HEK293T (cell line): ENCODE measurements around the gene PCDHB3.
"Not testable (repeated sequence)": the region's sequence is repeated elsewhere in the genome, so short reads cannot be mapped to it uniquely, and the experiment has no call there.

Source experiments
- CTCF ChIA-PET: fragments of 350-600 bp; formaldehyde crosslinking; extraction: SDS; loops from one replicate; lab custom pipeline; 2021; ENCODE audit warnings: antibody characterized with exemption, inconsistent platforms; lab: Yijun Ruan, JAX
- POLR2A ChIA-PET: fragments of 350-600 bp; formaldehyde crosslinking; extraction: SDS; loops from one replicate; lab custom pipeline; 2020; ENCODE audit warnings: antibody characterized with exemption, inconsistent platforms; lab: Yijun Ruan, JAX
- DNase-seq: peaks from one replicate; pipeline ENCODE4 v3.0.0; 2012; ENCODE audit warnings: mixed read lengths; ENCODE audit errors: extremely low spot score
- ARNT ChIP-seq: fragments of 450-650 bp; IDR thresholded peaks from 2 replicates; pipeline ENCODE4 v1.6.1; 2017; ENCODE audit warnings: mild to moderate bottlenecking
- BHLHE40 ChIP-seq: fragments of 450-650 bp; IDR thresholded peaks from 2 replicates; pipeline ENCODE4 v1.6.1; 2016; ENCODE audit warnings: mild to moderate bottlenecking, moderate library complexity, borderline replicate concordance
- CTBP1 ChIP-seq: fragments of 450-650 bp; IDR thresholded peaks from 2 replicates; pipeline ENCODE4 v1.6.1; 2016; ENCODE audit warnings: borderline replicate concordance
- ELF4 ChIP-seq: fragments of 450-650 bp; IDR thresholded peaks from 2 replicates; pipeline ENCODE4 v1.6.1; 2017; ENCODE audit warnings: antibody characterized with exemption
- FOXA1 ChIP-seq: fragments of 450-650 bp; IDR thresholded peaks from 2 replicates; pipeline ENCODE4 v1.6.1; 2016; ENCODE audit warnings: mild to moderate bottlenecking
- FOXK2 ChIP-seq: fragments of 450-650 bp; IDR thresholded peaks from 2 replicates; pipeline ENCODE4 v1.6.1; 2016; ENCODE audit warnings: mild to moderate bottlenecking
- FOXM1 ChIP-seq: fragments of 450-650 bp; IDR thresholded peaks from 2 replicates; pipeline ENCODE4 v1.6.1; 2017; ENCODE audit warnings: mild to moderate bottlenecking, borderline replicate concordance
- HDGF ChIP-seq: fragments of 450-650 bp; IDR thresholded peaks from 2 replicates; pipeline ENCODE4 v1.6.1; 2017; ENCODE audit warnings: antibody characterized with exemption, borderline replicate concordance
- L3MBTL2 ChIP-seq: fragments of 450-650 bp; conservative IDR thresholded peaks from 2 replicates; pipeline ENCODE4 v1.6.1; 2016; ENCODE audit warnings: mild to moderate bottlenecking
- LEF1 ChIP-seq: fragments of 450-650 bp; IDR thresholded peaks from 2 replicates; pipeline ENCODE4 v1.6.1; 2017; ENCODE audit warnings: mild to moderate bottlenecking, borderline replicate concordance
- NFRKB ChIP-seq: fragments of 450-650 bp; IDR thresholded peaks from 2 replicates; pipeline ENCODE4 v1.6.1; 2016; ENCODE audit warnings: mild to moderate bottlenecking, moderate library complexity
- SP1 ChIP-seq: fragments of 450-650 bp; IDR thresholded peaks from 2 replicates; pipeline ENCODE4 v1.6.1; 2017
- SUZ12 ChIP-seq: fragments of 450-650 bp; IDR thresholded peaks from 2 replicates; pipeline ENCODE4 v1.6.1; 2016; ENCODE audit warnings: mild to moderate bottlenecking
- TARDBP ChIP-seq: fragments of 450-650 bp; IDR thresholded peaks from 2 replicates; pipeline ENCODE4 v1.6.1; 2016
- TF ChIP-seq, protein P1 (sequence below): fragments of 450-650 bp; IDR thresholded peaks from 2 replicates; pipeline ENCODE4 v1.6.1; 2016

PCDHB3 gene

DNA sequence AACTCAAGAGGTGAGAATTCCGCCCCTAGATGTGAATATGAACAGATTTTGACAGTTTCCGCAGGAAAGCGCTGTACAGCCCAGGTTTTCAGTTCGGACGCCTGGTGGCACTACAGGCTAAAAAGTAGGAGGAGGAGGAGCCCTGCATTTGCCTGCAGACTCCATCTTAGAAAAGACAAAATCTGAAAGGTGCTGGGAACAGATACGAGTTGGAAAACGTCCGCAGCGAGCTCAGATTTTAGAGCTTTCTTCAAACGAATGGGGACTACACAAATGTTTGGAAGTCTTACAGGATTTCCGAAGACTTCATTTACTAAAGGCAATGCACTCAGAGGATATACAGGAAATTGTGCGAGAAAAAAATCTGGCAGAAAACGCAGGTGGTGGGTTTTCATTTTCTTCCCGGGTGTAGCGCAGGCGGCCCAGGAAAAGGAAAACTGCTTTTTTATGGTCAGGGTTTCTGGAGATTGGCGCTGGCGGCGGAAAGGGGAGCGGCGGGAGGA, 15.7 kb upstream of the PCDHB3 start:
- TF ChIP-seq CTBP1 (no peak), FOXM1 (no peak)
- peak; percentile 58 for DNase-seq
- CTCF ChIA-PET: interaction anchor here (0.6 to 1.2 kb wide), 3 partner anchors 139 to 373 kb away, joined by 3 read pairs; partner anchors contain the start of gene PCDHB14
- POLR2A ChIA-PET: no interaction called here

DNA sequence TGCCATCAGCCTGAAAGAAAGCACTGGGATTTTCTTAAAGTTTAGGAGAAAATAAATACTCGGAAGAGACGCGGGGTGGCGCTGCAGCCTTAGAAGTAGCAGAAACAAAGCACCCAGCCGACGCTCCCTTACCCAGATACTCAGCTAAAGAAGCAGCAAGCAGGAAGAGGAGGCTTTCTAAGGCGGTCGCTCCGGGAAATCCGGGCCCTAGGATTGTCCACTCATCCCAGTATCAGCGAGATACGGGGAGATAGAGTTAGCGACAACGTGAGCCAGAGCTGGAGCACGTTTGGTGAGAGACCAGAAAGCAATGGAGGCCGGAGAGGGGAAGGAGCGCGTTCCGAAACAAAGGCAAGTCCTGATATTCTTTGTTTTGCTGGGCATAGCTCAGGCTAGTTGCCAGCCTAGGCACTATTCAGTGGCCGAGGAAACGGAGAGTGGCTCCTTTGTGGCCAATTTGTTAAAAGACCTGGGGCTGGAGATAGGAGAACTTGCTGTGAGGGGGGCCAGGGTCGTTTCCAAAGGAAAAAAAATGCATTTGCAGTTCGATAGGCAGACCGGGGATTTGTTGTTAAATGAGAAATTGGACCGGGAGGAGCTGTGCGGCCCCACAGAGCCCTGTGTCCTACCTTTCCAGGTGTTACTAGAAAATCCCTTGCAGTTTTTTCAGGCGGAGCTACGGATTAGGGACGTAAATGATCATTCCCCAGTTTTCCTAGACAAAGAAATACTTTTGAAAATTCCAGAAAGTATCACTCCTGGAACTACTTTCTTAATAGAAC, 5.6 kb upstream of the PCDHB3 start, which contains the start of gene PCDHB2:
PCDHB2 (plus strand) TSS at position 135 of the 782 bp plus-strand sequence; CDS start at position 311, 176 bp downstream.
- POLR2A ChIA-PET: no interaction called here

DNA sequence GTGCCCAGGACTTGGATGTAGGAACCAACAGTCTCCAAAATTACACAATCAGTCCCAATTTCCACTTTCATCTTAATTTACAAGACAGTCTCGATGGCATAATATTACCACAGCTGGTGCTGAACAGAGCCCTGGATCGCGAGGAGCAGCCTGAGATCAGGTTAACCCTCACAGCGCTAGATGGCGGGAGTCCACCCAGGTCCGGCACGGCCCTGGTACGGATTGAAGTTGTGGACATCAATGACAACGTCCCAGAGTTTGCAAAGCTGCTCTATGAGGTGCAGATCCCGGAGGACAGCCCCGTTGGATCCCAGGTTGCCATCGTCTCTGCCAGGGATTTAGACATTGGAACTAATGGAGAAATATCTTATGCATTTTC, 5.0 kb upstream of the PCDHB3 start:
- no peak for DNase-seq
- TF ChIP-seq HDGF (no peak), ARNT (no peak), CTBP1 (no peak), LEF1 (no peak), FOXA1 (no peak), BHLHE40 (no peak), SP1 (no peak), TARDBP (no peak)
- TF ChIP-seq, protein P1, sequence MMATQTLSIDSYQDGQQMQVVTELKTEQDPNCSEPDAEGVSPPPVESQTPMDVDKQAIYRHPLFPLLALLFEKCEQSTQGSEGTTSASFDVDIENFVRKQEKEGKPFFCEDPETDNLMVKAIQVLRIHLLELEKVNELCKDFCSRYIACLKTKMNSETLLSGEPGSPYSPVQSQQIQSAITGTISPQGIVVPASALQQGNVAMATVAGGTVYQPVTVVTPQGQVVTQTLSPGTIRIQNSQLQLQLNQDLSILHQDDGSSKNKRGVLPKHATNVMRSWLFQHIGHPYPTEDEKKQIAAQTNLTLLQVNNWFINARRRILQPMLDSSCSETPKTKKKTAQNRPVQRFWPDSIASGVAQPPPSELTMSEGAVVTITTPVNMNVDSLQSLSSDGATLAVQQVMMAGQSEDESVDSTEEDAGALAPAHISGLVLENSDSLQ: no peak
- ChIA-PET POLR2A (no interaction called here), CTCF (no interaction called here)

More for the DNA sequence above, 5.6 kb upstream of the PCDHB3 start, which contains the start of gene PCDHB2:
- CTCF ChIA-PET: interaction anchor here (0.6 to 0.8 kb wide), 2 partner anchors 17 kb away, joined by 3 read pairs; no protein-coding TSS in a partner anchor
- peak; percentile 35 for DNase-seq
- TF ChIP-seq TARDBP: no peak
- no peak for TF ChIP-seq BHLHE40
- TF ChIP-seq NFRKB: no peak
- TF ChIP-seq, protein P1: no peak

DNA sequence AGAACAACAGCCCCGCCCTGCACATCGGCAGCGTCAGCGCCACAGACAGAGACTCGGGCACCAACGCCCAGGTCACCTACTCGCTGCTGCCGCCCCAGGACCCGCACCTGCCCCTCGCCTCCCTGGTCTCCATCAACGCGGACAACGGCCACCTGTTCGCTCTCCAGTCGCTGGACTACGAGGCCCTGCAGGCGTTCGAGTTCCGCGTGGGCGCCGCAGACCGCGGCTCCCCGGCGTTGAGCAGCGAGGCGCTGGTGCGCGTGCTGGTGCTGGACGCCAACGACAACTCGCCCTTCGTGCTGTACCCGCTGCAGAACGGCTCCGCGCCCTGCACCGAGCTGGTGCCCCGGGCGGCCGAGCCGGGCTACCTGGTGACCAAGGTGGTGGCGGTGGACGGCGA, 4.1 kb upstream of the PCDHB3 start:
- CTCF ChIA-PET, POLR2A ChIA-PET, DNase-seq: not testable (repeated sequence)

DNA sequence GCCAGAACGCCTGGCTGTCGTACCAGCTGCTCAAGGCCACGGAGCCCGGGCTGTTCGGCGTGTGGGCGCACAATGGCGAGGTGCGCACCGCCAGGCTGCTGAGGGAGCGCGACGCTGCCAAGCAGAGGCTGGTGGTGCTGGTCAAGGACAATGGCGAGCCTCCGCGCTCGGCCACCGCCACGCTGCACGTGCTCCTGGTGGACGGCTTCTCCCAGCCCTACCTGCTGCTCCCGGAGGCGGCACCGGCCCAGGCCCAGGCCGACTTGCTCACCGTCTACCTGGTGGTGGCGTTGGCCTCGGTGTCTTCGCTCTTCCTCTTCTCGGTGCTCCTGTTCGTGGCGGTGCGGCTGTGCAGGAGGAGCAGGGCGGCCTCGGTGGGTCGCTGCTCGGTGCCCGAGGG, 3.7 kb upstream of the PCDHB3 start:
- DNase-seq, POLR2A ChIA-PET, CTCF ChIA-PET: not testable (repeated sequence)

DNA sequence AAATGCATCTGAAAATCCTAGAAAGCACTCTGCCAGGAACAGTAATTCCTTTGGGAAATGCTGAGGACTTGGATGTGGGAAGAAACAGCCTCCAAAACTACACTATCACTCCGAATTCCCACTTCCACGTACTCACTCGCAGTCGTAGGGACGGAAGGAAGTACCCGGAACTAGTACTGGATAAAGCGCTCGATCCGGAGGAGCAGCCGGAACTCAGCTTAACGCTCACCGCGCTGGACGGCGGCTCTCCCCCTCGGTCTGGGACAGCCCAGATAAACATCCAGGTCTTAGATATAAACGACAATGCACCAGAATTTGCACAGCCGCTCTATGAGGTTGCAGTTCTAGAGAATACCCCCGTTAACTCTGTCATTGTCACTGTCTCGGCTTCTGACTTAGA, 786 bp downstream of the PCDHB3 start:
- TF ChIP-seq FOXK2 (no peak), FOXM1 (no peak), SP1 (no peak), L3MBTL2 (no peak), ELF4 (no peak), ARNT (no peak), NFRKB (no peak), SUZ12 (no peak), FOXA1 (no peak)
- DNase-seq: no peak
- ChIA-PET CTCF (interaction anchor here (0.6 kb wide), 1 partner anchor 241 kb away, joined by 4 read pairs; no protein-coding TSS in a partner anchor), POLR2A (no interaction called here)

DNA sequence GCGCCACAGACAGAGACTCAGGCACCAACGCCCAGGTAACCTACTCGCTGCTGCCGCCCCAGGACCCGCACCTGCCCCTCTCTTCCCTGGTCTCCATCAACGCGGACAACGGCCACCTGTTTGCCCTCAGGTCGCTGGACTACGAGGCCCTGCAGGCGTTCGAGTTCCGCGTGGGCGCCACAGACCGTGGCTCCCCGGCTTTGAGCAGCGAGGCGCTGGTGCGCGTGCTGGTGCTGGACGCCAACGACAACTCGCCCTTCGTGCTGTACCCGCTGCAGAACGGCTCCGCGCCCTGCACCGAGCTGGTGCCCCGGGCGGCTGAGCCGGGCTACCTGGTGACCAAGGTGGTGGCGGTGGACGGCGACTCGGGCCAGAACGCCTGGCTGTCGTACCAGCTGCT, 1.8 kb downstream of the PCDHB3 start:
- POLR2A ChIA-PET, CTCF ChIA-PET, DNase-seq: not testable (repeated sequence)

DNA sequence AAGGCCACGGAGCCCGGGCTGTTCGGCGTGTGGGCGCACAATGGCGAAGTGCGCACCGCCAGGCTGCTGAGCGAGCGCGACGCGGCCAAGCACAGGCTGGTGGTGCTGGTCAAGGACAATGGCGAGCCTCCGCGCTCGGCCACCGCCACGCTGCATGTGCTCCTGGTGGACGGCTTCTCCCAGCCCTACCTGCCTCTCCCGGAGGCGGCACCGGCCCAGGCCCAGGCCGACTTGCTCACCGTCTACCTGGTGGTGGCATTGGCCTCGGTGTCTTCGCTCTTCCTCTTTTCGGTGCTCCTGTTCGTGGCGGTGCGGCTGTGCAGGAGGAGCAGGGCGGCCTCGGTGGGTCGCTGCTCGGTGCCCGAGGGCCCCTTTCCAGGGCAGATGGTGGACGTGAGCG, 2.2 kb downstream of the PCDHB3 start:
- POLR2A ChIA-PET, DNase-seq, CTCF ChIA-PET: not testable (repeated sequence)

DNA sequence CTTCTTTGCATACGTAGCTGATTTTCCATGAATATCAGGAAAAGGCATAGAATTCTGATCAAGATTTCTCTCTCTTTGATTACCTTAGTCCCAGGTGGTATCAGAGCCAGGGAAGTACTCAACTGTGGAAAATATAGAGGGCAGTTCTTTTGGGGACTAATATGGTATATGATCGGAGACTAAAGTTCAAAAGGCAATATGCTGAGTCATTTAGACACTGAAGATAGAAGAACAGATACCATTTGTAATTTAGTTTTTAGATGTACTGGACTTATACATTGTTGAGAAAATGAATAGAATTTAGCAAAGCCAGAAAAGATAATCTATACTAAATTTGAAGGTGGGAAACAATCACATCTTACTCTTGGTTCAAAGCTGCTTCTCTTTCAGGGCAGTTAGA, 5.1 kb downstream of the PCDHB3 start:
- TF ChIP-seq NFRKB (no peak), ELF4 (no peak), FOXK2 (no peak), CTBP1 (no peak), FOXM1 (no peak)
- ChIA-PET CTCF (no interaction called here), POLR2A (no interaction called here)
- DNase-seq: no peak
